ENCODE data around the gene PMM1.
"Not testable (repeated sequence)": the region's sequence is repeated elsewhere in the genome, so short reads cannot be mapped to it uniquely, and the experiment has no call there.

PMM1 gene

GRCh38 chr22:41589391-41590241 is at the start of gene PMM1:
Gene PMM1, minus strand, starts transcription at chr22:41589840. Its CDS starts 35 bp downstream, at chr22:41589805.
- peak; percentile 100 for DNase-seq (ENCODE audit: low spot score)

DNA sequence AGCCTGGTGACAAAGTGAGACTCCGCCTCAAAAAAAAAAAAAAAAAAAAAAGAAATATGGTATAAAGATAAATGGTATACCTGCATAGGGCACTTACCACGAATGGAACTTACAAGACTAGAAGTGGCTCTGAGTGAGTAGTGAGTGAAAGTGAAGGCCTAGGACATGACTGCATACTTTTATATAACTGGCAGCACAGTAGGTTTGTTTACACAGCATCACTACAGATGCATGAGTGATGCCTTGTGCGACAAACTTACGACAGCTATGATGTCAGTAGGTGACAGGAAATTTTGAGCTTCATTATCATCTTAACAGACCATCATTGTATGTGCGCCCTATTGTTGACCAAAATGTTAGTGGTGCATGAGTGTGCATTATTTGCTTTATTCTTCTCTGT is 49.1 kb upstream of the PMM1 start:
- no peak for DNase-seq (ENCODE audit: low spot score)

DNA sequence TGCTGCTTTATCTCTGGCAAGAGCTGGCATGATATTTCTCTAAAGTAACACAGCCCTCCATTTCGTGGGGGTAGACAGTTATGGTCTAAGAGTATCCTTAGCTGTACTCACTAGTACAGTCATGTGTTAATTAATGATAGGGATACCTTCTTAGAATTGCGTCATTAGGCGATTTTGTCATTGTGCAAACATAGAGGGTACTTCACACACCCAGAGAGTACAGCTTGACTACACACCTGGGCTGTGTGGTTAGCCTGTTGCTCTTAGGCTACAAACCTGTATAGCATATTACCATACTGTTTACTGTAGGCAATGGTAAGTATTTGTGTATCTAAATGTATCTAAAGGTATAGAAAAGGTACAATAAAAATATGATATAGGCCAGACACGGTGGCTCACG is 48.5 kb upstream of the PMM1 start:
- DNase-seq (ENCODE audit: low spot score), result peak; percentile 73

GRCh38 chr22:41637623-41638022 is 48.0 kb upstream of the PMM1 start:
- not testable (repeated sequence) for DNase-seq (ENCODE audit: low spot score)

- DNase-seq (ENCODE audit: low spot score), result peak; percentile 38
Observed at GRCh38 chr22:41636467-41636866, 46.8 kb upstream of the PMM1 start.

DNA sequence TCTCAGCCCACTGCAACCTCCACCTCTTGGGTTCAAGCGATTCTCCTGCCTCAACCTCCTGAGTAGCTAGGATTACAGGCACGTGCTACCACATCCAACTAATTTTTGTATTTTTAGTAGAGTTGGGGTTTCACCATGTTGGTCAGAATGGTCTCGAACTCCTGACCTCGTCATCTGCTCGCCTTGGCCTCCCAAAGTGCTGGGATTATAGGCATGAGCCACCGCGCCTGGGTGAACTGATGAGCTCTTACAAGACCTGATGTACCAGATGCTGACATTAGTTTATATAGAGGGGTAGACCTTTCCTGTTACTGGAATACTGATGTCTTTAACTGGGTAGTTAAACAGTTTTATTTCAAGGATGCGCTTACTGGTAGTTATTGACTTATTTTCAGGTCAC is 45.0 kb upstream of the PMM1 start:
- not testable (repeated sequence) for DNase-seq (ENCODE audit: low spot score)

- DNase-seq (ENCODE audit: low spot score), result not testable (repeated sequence)
Observed at GRCh38 chr22:41631615-41632014, 42.0 kb upstream of the PMM1 start.

DNA sequence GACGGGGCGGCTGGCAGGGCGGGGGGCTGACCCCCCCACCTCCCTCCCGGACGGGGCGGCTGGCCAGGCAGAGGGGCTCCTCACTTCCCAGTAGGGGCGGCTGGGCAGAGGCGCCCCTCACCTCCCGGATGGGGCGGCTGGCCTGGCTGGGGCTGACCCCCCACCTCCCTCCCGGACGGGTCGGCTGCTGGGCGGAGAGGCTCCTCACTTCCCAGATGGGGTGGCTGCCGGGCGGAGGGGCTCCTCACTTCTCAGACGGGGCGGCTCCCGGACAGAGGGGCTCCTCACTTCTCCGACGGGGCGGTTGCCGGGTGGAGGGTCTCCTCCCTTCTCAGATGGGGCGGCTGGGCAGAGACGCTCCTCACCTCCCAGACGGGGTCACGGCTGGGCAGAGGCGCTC is 41.5 kb upstream of the PMM1 start:
- DNase-seq (ENCODE audit: low spot score), result not testable (repeated sequence)

GRCh38 chr22:41625577-41625976 is 35.9 kb upstream of the PMM1 start:
- no peak for DNase-seq (ENCODE audit: low spot score)

DNA sequence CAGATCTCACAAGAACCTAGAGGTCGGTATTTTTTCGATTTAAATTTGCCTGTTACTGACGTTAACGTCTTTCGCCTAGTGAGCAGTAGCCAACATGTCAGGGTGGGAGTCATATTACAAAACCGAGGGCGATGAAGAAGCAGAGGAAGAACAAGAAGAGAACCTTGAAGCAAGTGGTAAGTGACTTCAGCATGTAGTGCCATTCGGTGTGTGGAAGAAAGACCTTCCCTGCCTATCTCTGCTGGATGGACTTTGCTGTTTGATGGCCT is 32.2 kb upstream of the PMM1 start:
- no peak for DNase-seq (ENCODE audit: low spot score)

GRCh38 chr22:41621099-41621910 is 31.7 kb upstream of the PMM1 start, which contains the start of gene XRCC6:
Gene XRCC6, plus strand, starts transcription at chr22:41621295. Its CDS starts 710 bp downstream, at chr22:41622005.
- DNase-seq (ENCODE audit: low spot score), result peak; percentile 99

DNA sequence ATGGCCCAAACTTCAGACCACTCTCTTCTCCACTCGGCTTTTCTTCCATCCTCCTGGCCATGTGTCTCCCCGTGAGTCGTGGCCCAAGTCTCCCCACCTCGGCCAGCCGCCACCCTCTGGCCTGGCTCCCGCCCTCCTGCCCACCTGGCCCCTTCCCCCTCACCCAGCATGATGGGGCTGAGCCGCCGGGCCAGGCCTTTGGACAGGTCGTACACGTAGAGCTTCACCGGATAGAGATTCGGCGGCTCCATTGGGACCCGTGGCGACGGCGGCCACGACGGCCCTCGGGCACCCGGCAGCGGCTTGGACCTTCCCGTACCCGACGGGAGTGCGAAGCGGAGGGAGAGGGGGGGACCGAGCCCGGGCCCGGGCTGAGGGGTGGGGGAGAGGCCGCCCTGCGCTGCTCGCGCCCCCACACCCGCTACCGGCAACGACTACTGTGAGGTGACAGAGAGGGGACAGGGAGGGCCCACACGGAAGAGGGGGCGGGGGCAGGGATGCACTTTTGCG is 31.0 kb upstream of the PMM1 start, which contains the start of gene DESI1:
Gene DESI1 (minus strand): TSS at position 455 of the 510 bp plus-strand sequence. CDS start 204 bp downstream, at position 251.
- no peak for DNase-seq (ENCODE audit: low spot score)

DNA sequence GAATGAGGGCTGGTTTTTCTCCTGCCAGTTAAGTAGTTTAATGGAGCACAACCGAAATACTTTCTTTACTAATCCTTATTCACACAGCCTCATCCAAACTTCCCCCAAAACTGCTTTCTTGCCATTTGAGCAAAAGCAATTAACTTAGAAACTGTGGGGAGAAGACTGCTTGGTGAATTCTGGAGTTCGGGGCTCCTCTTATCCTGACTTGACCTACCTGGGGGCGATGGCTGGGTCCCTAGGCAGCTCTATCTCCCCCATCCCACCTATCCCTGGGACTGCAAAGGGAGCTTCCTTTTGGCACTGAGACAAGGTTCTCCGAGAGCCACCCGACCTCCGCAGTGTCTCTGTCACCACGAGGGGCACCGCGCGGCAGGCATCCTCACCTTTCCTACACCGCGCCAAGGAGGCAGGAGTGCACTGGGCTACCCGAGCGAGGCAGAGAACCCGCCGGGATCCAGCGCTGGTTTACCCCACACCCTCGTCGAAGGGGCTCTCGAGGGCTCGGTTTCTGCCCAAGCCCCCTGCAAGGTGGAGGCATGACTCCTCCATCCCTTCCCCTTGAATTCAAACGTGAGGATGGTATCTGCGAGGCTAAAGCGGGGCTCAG is 30.4 kb upstream of the PMM1 start:
- peak; percentile 55 for DNase-seq (ENCODE audit: low spot score)

DNA sequence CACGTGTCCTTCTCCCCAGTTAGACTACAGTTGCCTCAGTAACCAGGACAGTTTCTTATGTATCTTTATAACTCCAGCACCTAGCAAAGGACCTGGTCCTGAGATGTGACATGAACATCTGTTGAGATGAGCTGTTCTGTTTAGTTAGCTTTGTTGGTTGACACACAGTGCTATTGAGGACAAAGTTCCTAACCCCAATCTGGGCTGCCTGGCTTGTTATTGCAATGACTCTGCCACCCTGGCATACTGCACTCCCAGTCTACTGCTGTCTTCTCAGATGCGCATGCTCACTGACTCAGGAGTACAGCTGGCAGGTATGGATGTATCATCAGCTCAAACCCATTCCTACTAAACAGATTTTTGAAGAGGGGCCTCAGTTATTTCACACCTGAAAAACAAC is 23.8 kb upstream of the PMM1 start:
- DNase-seq (ENCODE audit: low spot score), result no peak

DNA sequence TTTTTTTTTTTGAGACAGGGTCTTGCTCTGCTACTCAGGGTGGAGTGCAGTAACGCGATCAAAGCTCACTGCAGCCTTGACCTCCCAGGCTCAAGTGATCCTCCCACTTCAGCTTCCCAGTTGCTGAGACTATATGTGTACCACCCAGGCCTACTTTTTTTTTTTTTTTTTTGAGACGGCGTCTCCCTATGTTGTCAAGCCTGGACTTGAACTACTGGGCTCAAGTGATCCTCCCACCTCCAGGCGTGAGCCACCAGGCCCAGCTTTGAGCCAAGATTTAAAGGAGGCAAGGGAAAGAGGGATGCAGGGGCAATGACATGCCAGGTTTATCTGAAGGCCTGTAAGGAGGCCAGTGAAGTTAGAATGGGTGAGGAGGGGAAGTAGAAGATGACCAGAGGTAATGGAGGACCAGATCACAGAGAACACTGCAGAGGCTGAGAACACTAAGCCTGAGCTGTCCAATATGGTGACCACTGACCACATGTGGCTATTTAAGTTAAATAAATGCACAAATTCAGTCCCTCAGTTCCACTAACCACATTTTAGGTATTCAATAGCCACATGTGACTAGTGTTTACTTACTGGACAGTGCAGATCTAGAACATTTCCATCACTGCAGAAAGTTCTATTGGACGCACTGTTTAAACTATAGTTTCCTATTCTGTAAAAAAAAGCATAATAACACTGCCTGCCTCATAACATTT is 23.1 kb upstream of the PMM1 start:
- DNase-seq (ENCODE audit: low spot score), result no peak

- DNase-seq (ENCODE audit: low spot score), result no peak
Observed at GRCh38 chr22:41608386-41608785, 18.7 kb upstream of the PMM1 start.

DNA sequence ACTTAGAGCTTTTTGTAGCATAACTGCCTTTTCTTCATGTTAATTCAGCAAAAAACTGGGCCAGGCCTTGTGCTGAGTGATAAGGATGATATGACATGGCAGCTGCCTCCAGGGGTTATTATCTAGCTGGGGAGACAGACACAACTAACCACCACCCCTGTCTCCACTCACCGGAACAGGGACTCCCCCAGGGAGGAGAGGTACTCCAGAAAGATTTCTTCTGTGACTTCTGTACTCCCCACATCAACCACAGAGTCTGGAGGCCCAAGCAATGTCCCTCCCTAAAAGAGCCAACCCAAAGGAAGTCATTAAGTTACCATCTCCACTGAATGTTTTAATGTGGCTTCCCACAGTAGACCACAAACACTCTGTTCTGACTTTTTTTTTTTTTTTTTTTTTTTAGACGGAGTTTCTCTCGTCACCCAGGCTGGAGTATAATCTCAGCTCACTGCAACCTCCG is 14.3 kb upstream of the PMM1 start:
- no peak for DNase-seq (ENCODE audit: low spot score)

GRCh38 chr22:41600976-41601375 is 11.3 kb upstream of the PMM1 start:
- no peak for DNase-seq (ENCODE audit: low spot score)

DNA sequence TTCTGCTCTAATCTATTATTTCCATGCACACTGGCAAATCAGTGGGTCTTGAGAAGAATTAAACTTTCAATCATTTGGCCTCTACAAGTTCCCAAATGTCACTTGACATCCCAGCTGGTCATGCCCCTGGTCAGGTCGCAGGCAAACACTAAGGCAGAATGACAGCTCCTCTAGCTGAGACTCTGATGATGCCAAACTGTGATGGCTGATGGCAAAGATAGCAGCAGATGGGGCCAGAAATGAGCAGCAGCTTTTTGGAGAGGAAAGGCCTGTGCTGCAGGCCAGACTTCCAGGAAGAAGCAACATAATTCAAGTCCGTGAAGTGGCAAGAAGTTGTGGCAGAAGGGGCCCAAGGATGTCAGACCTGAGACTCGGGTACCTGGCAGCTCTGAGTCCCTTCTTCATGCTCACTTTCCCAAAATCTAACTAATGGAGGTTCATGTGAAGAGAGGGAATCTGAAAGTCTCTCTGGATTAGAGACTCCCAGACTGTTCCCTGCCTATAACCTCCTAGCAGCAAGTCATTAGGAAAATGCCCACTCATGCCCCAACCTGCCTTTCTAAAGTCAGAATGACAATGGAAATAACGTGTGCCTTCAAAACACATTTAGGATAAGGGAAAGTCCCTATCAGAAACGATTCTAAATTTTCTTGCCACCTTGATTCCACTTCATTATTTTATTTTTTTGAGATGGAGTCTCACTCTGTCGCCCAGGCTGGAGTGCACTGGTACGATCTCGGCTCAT is 9.4 kb upstream of the PMM1 start:
- no peak for DNase-seq (ENCODE audit: low spot score)

DNA sequence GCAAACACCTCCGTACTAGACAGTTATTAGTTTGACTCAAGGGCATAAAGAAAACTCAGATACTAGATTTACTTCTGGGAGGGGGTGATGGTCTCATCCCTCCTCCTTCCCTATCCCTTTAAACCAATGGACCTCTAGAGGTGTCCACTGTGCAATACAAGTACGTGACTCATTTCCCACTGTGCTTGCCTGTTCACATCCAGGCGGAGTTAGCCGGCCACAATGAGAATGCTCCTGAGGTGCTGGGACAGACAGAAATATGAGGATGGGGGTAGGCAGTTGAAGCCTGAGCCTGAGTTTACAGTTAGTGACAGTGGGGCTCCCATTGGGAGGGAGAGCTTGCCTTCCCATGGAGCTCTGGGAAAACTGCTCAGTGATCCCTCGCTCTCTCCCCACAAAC is 8.4 kb upstream of the PMM1 start:
- peak; percentile 66 for DNase-seq (ENCODE audit: low spot score)

DNA sequence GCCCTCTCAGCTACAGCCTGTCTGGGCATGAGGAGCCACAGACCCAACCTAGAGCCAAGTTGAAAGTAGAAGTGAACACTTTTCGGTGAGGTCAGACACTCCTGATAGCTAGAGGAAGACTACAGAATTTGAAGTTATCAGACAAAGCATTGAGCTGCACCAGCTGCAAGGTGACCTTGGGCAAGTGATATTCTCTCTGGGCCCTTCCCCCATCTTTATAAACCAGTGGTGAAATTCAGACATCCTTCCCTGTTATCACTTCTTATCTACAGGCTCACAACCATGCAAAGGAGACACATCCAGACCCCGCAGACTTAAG is 8.0 kb upstream of the PMM1 start:
- no peak for DNase-seq (ENCODE audit: low spot score)
